Measurements from ENCODE around the gene DAZAP1. TPM values are rescaled to one million over a fixed set of nuclear protein-coding genes. Genes with fewer than 3 reads are reported as not detected.

The DAZAP1 gene
- total and polyA plus RNA-seq, 5 donors from 2014 or later, result 2.4 to 153 (median 5.0) TPM

DNA sequence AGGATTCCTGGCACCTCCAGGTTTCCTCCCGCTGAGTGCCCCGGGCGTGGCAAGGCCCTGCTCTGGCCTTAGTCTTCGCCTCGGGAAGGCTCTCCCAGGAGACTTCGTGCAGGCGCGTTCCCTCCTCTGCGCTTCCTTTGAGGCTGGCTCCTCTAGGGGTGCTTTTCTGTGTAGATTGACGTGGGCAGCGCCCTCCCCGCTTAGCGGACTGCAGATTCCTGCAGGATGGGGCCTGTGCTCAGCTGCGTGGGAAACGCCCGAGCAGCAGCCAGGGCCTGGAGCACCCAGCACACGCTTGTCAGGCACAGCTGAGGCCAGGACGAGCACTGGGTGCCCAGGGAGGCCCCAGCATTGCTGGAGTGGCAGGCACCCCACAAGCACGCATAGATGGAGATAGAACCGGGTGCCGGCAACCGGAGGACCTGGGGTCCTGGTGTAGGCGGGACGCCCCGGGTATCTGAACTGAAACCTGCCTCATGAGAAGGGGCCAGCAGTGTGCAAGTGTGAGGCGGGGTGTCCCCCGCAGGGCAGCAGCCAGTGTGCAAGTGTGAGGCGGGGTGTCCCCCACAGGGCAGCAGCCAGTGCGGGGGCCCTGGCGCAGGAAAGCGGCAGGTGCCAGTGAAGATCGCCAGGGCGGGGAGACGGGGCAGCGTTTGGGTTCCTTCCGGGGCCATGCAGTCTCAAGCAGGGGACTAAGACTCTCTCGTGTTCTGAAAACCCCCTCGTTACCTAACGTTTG is 20.3 kb upstream of the DAZAP1 start:
- Mint-ChIP-seq H3K27ac (no peak overlapping the region), H3K36me3 (peaks cover 17% of the 10 kb centered on the region), H3K9me3 (peaks cover 0 to 5% (median 2%) of the 10 kb centered on the region in 7 donors), H3K27me3 (peaks cover 10% of the 10 kb centered on the region), H3K4me1 (peaks cover 14 to 29% (median 16%) of the 10 kb centered on the region in 4 donors), H3K4me3 (peak overlapping the region in 3 of 4 donors; percentile 4 to 89 (median 11))
- no peaks in the 10 kb centered on the region for H3K9me3 ChIP-seq (ENCODE audit: control insufficient read depth in 2 of 2, low read length in 2 of 2)
- no peaks in the 10 kb centered on the region for H3K27me3 ChIP-seq (ENCODE audit: control insufficient read depth, insufficient read depth, low read length)
- DNase-seq, result no peak
- peak overlapping the region; percentile 14 for H3K27ac ChIP-seq (ENCODE audit: insufficient read depth, low read length, poor library complexity, severe bottlenecking)
- no peak for ATAC-seq (ENCODE audit: low read depth in 2 of 2)
- H3K4me3 ChIP-seq (ENCODE audit: low read depth, low read length), result no peak overlapping the region
- peaks cover 11% of the 10 kb centered on the region for H3K4me1 ChIP-seq (ENCODE audit: control insufficient read depth, insufficient read depth, low read length, poor library complexity, severe bottlenecking)
- H3K36me3 ChIP-seq (ENCODE audit: control insufficient read depth, insufficient read depth, low read length), result peaks cover 15% of the 10 kb centered on the region

DNA sequence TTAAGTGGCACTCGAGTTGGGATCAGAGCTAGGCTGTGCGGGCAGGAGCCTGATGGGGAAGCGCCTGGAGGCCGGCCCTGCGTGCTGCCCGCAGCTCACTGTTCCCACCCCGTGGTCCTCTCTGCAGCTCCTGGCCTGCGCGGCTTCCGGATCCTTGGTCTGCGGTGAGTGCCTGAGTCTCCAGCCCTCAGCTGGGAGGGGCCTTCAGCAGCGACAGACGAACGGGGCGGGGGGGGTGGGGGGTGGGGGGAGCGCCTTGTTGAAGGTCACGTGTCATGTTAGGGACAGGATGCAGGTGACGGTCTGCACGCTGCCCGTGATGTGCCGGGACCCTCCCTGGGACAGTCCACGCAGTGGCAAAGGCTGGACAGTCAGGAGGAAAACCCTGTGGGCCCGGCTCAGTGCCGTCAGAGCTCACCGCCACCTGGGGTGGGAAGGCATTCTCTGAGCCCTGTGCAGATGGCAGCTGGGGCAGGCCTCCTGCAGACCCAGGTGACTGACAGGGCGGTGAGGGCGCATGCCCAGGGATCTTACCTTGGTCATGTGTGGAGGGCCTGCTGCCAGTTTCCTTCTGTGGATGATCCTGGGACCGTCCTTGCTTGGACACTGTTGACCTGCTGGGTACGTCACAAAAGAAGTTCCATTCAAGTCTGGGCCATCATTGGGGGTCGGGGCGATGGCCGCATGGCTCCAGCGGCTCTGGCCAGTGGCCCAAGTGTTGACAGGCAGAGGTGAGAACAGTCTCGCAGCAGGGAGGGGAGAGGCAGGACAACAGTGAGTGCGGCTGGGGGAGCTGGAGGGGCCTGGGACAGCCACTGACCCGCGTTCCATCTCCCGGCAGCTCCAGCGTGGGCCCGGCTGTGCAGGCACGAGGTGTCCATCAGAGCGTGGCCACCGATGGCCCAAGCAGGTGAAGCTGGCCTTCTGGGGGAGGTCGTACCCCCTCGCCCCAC is 19.4 kb upstream of the DAZAP1 start:
- H3K9me3 Mint-ChIP-seq, result peaks cover 0 to 5% (median 2%) of the 10 kb centered on the region in 7 donors
- peaks cover 11% of the 10 kb centered on the region for H3K4me1 ChIP-seq (ENCODE audit: control insufficient read depth, insufficient read depth, low read length, poor library complexity, severe bottlenecking)
- ATAC-seq (ENCODE audit: low read depth in 2 of 2) (no peak), DNase-seq (no peak)
- no peak overlapping the region for H3K4me3 ChIP-seq (ENCODE audit: low read depth, low read length)
- H3K27me3 ChIP-seq (ENCODE audit: control insufficient read depth, insufficient read depth, low read length), result no peaks in the 10 kb centered on the region
- no peak overlapping the region for H3K27ac Mint-ChIP-seq
- peak overlapping the region; percentile 14 for H3K27ac ChIP-seq (ENCODE audit: insufficient read depth, low read length, poor library complexity, severe bottlenecking)
- H3K4me3 Mint-ChIP-seq, result peak overlapping the region in 1 of 4 donors; percentile 11
- H3K9me3 ChIP-seq (ENCODE audit: control insufficient read depth in 2 of 2, low read length in 2 of 2), result no peaks in the 10 kb centered on the region
- peaks cover 14 to 26% (median 14%) of the 10 kb centered on the region in 4 donors for H3K4me1 Mint-ChIP-seq
- H3K36me3 ChIP-seq (ENCODE audit: control insufficient read depth, insufficient read depth, low read length), result peaks cover 23% of the 10 kb centered on the region
- peaks cover 20% of the 10 kb centered on the region for H3K36me3 Mint-ChIP-seq
- H3K27me3 Mint-ChIP-seq, result peaks cover 9% of the 10 kb centered on the region

DNA sequence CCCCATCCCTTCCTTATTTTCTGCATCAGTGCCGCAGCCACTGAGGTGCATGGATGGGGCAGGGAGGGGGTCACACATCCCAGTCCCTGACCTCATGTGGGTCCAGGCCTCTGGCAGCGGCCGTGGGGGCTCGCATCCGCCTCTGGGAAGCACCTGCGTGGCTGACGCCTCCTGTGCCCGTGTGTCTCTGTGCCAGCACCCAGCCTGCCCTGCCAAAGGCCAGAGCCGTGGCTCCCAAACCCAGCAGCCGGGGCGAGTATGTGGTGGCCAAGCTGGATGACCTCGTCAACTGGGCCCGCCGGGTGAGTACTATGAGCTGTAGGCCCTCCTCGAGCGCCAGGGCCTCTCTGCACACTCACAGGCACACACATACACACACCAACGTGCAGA is 18.8 kb upstream of the DAZAP1 start:
- Histone ChIP-seq H3K9me3 (ENCODE audit: control insufficient read depth in 2 of 2, low read length in 2 of 2) (no peaks in the 10 kb centered on the region), H3K27ac (ENCODE audit: insufficient read depth, low read length, poor library complexity, severe bottlenecking) (no peak overlapping the region), H3K4me1 (ENCODE audit: control insufficient read depth, insufficient read depth, low read length, poor library complexity, severe bottlenecking) (peaks cover 11% of the 10 kb centered on the region), H3K4me3 (ENCODE audit: low read depth, low read length) (no peak overlapping the region), H3K27me3 (ENCODE audit: control insufficient read depth, insufficient read depth, low read length) (no peaks in the 10 kb centered on the region), H3K36me3 (ENCODE audit: control insufficient read depth, insufficient read depth, low read length) (peaks cover 27% of the 10 kb centered on the region)
- Mint-ChIP-seq H3K36me3 (peaks cover 15% of the 10 kb centered on the region), H3K27me3 (peaks cover 2% of the 10 kb centered on the region), H3K4me1 (peaks cover 7 to 19% (median 9%) of the 10 kb centered on the region in 4 donors), H3K27ac (no peak overlapping the region), H3K4me3 (peak overlapping the region in 1 of 4 donors; percentile 72), H3K9me3 (peaks cover 0 to under 1% (median 0%) of the 10 kb centered on the region in 7 donors)
- ATAC-seq (ENCODE audit: low read depth in 2 of 2) (no peak), DNase-seq (no peak)

DNA sequence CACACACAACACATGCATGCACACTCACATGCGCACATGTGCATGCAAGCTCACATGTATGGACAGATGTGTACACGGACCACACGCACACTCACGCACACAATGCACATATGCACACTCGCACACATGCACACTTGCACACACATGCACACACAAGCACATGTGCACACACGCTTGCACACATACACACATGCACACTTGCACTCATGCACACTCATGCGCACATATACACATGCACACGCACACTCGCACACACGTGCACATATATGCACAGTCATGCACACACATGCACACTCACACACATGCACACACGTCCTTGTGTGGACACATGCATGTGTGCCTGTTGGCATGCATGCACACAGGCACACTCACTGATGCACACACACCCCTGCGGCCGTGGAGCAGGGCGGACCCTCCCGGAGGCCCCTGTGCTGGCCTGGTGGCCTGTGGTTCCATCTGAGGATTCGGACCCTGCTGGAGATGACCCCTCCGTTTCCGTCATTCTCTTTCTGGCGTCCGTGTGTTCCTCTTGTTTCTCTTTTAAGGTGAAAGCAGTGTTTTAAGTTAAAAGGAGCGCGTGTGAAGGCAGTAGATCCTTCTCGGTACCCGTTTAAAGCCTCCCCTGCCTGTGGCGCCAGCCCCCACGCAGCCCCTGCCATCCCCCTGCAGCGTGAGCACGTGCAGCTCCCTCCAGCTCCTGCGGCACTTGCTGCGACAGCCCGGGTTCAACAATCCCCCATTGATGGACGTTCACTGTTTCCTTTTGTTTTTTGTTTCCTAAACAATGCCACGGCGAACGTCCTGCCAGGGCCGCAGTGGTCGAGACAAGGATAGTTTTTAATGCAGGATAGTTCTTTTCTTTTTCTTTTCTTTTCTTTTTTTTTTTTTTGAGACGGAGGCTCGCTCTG is 18.1 kb upstream of the DAZAP1 start:
- Histone ChIP-seq H3K27me3 (ENCODE audit: control insufficient read depth, insufficient read depth, low read length) (no peaks in the 10 kb centered on the region), H3K4me3 (ENCODE audit: low read depth, low read length) (no peak overlapping the region), H3K4me1 (ENCODE audit: control insufficient read depth, insufficient read depth, low read length, poor library complexity, severe bottlenecking) (peaks cover 8% of the 10 kb centered on the region), H3K27ac (ENCODE audit: insufficient read depth, low read length, poor library complexity, severe bottlenecking) (no peak overlapping the region), H3K9me3 (ENCODE audit: control insufficient read depth in 2 of 2, low read length in 2 of 2) (no peaks in the 10 kb centered on the region), H3K36me3 (ENCODE audit: control insufficient read depth, insufficient read depth, low read length) (peaks cover 27% of the 10 kb centered on the region)
- Mint-ChIP-seq H3K27me3 (no peaks in the 10 kb centered on the region), H3K4me1 (peaks cover 4 to 16% (median 8%) of the 10 kb centered on the region in 4 donors), H3K36me3 (peaks cover 15% of the 10 kb centered on the region), H3K4me3 (peak overlapping the region in 2 of 4 donors; percentile 38 to 72), H3K27ac (no peak overlapping the region), H3K9me3 (no peaks in the 10 kb centered on the region)
- ATAC-seq (ENCODE audit: low read depth in 2 of 2) (no peak), DNase-seq (no peak)

DNA sequence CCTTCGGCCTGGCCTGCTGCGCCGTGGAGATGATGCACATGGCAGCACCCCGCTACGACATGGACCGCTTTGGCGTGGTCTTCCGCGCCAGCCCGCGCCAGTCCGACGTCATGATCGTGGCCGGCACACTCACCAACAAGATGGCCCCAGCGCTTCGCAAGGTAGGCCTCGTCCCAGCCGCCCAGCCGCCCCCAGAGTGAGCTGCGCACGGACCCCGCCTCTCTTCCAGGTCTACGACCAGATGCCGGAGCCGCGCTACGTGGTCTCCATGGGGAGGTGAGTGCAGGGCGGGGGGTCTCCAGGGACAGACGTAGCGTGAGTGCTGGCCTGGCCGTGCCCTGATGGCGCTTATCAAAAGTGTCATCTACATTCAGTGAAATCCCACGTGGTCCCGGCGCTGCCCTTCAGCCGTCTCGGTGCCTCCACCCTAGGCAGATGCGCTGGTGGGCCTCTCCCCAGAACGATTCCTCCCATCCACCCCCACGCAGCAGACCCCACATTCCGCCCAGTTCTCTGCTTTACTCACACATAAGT is 16.4 kb upstream of the DAZAP1 start:
- peaks cover 0 to 7% (median 2%) of the 10 kb centered on the region in 4 donors for H3K4me1 Mint-ChIP-seq
- peaks cover 25% of the 10 kb centered on the region for H3K36me3 ChIP-seq (ENCODE audit: control insufficient read depth, insufficient read depth, low read length)
- H3K27ac ChIP-seq (ENCODE audit: insufficient read depth, low read length, poor library complexity, severe bottlenecking), result no peak overlapping the region
- ATAC-seq (ENCODE audit: low read depth in 2 of 2) (no peak), DNase-seq (no peak)
- H3K4me3 Mint-ChIP-seq, result no peak overlapping the region
- no peaks in the 10 kb centered on the region for H3K27me3 ChIP-seq (ENCODE audit: control insufficient read depth, insufficient read depth, low read length)
- peaks cover 15% of the 10 kb centered on the region for H3K36me3 Mint-ChIP-seq
- no peaks in the 10 kb centered on the region for H3K9me3 ChIP-seq (ENCODE audit: control insufficient read depth in 2 of 2, low read length in 2 of 2)
- H3K27me3 Mint-ChIP-seq, result no peaks in the 10 kb centered on the region
- H3K9me3 Mint-ChIP-seq, result no peaks in the 10 kb centered on the region
- no peak overlapping the region for H3K27ac Mint-ChIP-seq
- H3K4me1 ChIP-seq (ENCODE audit: control insufficient read depth, insufficient read depth, low read length, poor library complexity, severe bottlenecking), result no peaks in the 10 kb centered on the region
- H3K4me3 ChIP-seq (ENCODE audit: low read depth, low read length), result no peak overlapping the region

- ATAC-seq (ENCODE audit: low read depth in 2 of 2) (no peak), DNase-seq (no peak)
- peaks cover 15% of the 10 kb centered on the region for H3K36me3 Mint-ChIP-seq
- H3K27ac Mint-ChIP-seq, result no peak overlapping the region
- H3K4me1 Mint-ChIP-seq, result peaks cover 0 to 6% (median 1%) of the 10 kb centered on the region in 4 donors
- no peak overlapping the region for H3K4me3 Mint-ChIP-seq
- no peaks in the 10 kb centered on the region for H3K27me3 ChIP-seq (ENCODE audit: control insufficient read depth, insufficient read depth, low read length)
- H3K27ac ChIP-seq (ENCODE audit: insufficient read depth, low read length, poor library complexity, severe bottlenecking), result no peak overlapping the region
- H3K4me1 ChIP-seq (ENCODE audit: control insufficient read depth, insufficient read depth, low read length, poor library complexity, severe bottlenecking), result peaks cover 2% of the 10 kb centered on the region
- H3K9me3 ChIP-seq (ENCODE audit: control insufficient read depth in 2 of 2, low read length in 2 of 2), result no peaks in the 10 kb centered on the region
- H3K36me3 ChIP-seq (ENCODE audit: control insufficient read depth, insufficient read depth, low read length), result peaks cover 22% of the 10 kb centered on the region
- H3K4me3 ChIP-seq (ENCODE audit: low read depth, low read length), result no peak overlapping the region
- no peaks in the 10 kb centered on the region for H3K27me3 Mint-ChIP-seq
- H3K9me3 Mint-ChIP-seq, result no peaks in the 10 kb centered on the region
Measured at GRCh38 chr19:1392407-1392806, 15.0 kb upstream of the DAZAP1 start.

Data from CD4-positive, CD25-positive, alpha-beta regulatory T cell (primary cell).